Activated CD4-positive, alpha-beta T cell treated with anti-CD3 and anti-CD28 coated beads, Interleukin-2, amount 50 U/mL, for 24 hours (primary cell): Measurements from ENCODE around the gene EDN2.

ENCODE experiments used
- DNase-seq, 2 donors: peaks; one replicate each; pipeline ENCODE4 v3.0.0-alpha.2; 2020; ENCODE audit warnings: low read depth in 1 of 2, low spot score in 1 of 2

Gene EDN2

GRCh38 chr1:41518471-41518870 lies 34.0 kb upstream of the EDN2 start:
- DNase-seq = no peak

DNA sequence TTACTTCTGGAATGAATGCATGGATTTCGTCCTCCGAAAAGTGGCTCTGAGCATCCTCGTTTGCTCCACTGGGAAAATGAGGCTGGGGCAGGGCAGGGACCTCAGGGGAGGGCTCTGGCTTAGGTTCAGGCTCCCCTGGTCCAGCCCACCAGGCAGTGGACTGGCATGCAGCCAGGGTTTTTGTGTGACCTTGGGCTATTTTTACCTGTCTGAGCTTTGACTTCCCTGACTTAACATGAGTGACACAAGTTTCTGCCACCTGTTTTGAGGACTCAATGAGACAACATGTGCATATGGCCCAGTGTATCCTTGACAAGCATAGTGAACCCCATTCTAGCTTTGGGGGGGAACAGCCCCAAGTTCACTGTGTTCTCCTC lies 32.6 kb upstream of the EDN2 start:
- no peak for DNase-seq

DNA sequence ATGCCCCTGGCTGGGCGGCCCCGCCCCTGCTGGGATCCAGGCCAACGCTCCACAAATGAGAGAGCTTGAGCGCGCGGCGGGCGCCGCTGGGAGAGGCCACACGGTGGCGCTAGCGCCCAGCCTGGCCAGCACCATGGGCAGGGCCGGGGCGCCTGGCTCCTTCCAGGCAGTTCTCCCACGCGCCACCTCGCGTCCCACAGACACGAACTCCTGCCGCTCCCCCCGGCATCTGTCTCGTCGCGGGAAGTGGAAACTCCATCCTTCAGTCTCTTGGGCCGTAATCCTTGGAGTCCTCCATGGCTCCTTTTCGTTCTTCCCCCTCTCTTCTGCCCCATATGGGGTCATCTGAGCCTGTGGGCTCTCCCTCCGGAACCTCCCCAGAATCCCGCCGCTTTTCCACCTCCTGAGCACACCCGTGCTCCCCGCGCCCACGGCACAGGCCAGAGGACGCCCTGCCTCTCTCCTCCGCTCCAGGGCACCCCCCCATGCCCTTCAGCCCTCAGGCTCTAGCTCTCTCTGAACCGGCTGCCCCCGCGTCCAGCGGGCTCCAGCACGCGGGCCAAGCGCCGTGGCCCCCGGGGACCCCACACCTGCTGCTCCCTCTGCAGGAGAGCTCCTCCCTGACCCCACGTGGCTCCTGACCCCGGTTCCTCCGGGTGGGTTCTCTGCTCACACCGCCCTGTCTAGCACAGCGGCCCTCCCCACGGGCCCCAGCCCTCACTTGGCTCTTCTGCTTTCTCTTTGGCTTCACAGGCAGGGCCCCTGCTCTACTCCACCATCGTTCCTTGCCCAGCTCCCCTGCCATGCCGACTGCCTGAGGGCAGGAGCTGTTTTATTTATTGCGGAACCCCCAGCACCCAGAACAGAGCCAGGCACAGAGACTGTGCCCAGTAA lies 31.9 kb upstream of the EDN2 start:
- DNase-seq = peak; percentile 31 to 34

DNA sequence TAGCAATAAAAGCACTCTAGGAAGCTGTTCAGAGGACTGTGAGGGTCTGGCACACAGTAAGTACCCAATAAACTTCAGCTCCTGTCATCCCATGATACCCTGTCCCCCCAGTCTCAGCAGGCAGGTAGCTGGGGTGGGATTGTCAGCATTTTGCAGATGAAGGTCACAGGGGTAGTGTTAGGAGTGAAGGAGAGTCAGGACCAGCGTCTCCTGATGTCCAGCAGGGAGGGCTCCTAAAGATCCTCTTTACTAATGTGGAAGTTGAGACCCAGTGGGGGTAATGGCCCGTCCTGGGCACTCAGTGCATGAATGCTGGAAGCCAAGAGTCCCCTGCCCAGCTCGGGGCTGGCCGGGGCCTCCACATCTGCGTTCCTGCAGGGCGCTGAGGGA lies 31.3 kb upstream of the EDN2 start:
- no peak for DNase-seq

GRCh38 chr1:41515131-41515678 lies 30.7 kb upstream of the EDN2 start:
- no peak for DNase-seq

- no peak for DNase-seq
Observed at GRCh38 chr1:41514381-41514780, 29.9 kb upstream of the EDN2 start.

GRCh38 chr1:41513383-41513735 lies 28.9 kb upstream of the EDN2 start:
- no peak for DNase-seq

DNA sequence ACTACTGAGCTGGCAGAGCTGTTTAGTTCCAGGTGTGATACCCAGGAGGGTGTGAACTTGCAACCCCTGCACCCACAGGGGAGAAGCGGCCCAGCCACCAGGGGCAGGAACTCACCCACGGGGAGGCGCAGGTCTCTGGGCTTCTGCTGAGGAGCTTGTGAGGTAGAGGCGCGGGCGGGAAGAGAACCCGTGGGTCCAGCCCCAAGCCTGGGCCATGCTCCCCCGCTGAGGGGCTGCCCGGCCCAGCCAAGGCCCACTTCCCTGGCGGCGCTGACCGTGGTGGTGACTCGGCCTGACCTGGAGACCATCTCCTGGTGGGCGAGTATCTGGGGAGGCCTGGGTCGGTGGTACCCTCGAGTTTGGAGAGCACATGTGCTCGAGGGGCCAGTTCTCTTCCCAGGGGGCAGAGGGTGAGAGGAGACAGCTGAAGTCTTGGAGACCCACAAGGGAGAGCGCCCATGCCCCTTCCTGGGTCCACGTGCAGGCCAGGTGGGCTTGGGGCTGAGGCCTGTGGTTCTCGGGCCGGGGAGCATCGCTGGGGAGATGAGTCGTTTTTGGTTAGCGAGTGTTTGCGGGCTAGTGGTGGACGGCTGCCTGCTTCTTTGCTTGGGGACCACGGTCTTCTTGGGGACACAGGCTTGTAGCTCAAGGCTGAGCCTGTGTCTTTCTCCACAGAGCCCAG lies 28.4 kb upstream of the EDN2 start:
- DNase-seq = no peak

DNA sequence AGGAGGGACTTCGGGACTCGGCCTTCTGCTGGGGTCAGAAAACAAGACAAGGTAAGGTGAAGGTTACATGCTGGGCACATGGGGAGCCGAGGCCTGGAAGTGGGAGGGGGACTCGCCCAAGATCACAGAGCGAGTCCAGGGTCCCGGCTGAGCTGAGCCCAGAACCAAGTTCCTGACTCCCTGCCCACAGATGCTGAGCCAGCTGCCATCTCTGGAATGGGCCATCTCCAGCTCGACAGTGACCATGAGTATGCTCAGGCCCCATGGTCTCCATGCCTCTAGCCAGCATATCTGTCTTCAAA lies 26.7 kb upstream of the EDN2 start:
- no peak for DNase-seq

DNA sequence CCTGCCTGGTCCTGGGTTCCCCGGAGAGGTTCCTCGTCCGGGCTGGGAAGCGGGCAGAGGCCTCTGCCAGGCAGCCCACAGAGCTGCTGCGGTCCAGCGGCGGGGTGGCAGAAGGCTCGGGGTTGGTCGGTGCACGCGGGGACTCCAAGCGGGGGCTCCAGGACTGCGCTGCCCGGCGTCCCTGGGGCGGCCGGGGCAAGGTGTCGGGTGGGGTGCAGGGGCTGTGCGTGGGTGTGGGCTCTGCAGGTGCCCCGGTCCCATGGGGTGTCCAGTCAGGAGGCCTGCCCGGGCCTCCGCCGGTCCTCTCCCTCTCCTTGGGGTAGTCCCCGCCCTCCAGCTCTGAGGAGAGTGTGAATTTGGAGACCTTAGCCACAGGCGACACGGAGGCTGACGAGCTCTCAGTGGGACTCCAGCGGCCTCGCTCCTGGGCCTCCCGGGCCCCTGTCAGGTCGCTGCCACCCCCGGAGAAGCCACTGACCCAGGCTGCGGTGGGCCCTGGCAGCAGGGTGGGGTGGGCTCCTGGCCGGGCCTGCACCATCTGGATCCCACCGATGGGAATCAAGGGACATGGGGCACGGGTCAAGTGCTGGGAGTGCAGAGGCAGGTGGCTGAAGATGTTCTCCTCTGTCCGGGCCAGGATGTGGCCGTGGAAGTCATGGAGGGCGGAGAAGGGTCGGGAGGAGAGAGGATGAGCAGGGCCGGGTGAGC lies 26.2 kb upstream of the EDN2 start:
- DNase-seq = no peak

DNA sequence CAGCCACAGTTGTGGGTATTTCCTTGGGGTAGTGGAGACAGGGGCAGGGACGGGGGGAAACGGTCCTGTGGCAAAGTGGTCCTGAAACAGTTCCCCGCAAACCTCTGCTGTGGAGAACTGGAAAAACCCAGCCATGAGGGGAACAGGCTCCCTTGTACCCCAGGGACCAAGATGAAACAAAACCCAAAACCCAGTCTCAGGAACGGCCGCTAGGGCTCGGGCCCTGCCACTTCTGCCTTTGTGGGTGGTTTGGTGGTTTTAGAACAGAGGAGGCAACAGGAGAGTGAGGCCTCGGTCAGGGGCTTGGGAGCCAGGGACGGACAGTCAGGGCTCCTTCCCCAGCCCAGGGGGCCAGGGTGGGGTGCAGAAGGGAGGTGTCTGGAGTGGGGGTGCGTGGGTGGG lies 24.8 kb upstream of the EDN2 start:
- no peak for DNase-seq

- DNase-seq = no peak
Observed at GRCh38 chr1:41508290-41508689, 23.8 kb upstream of the EDN2 start.

DNA sequence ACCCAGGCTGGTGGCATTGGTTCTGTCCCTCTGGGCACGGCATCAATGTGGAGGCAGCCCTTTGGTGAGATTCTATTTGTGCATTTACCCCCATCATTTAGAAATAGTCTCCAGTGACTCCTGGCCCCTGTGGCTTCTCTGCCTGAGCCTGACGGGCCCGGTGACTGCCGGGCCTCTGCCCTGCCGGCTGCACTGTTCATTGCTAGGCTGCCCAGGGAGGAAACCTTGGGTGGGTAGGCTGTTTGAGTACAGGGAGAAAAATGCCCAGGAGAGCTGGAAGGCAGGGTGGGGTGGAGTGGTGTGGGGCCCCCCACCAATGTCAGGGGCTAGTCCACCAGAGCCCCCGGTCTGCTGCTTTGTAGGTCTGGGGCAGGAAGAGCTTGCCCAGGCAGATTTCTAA lies 23.4 kb upstream of the EDN2 start:
- no peak for DNase-seq

- DNase-seq = no peak
Observed at GRCh38 chr1:41507110-41507720, 22.7 kb upstream of the EDN2 start.

GRCh38 chr1:41504114-41505035 lies 19.9 kb upstream of the EDN2 start:
- no peak for DNase-seq

- no peak for DNase-seq
Observed at GRCh38 chr1:41503538-41504113, 19.1 kb upstream of the EDN2 start.

- no peak for DNase-seq
Observed at GRCh38 chr1:41502912-41503311, 18.4 kb upstream of the EDN2 start.

- no peak for DNase-seq
Observed at GRCh38 chr1:41501581-41501980, 17.1 kb upstream of the EDN2 start.

GRCh38 chr1:41500781-41501518 lies 16.5 kb upstream of the EDN2 start:
- no peak for DNase-seq

GRCh38 chr1:41500378-41500777 lies 15.9 kb upstream of the EDN2 start:
- DNase-seq = no peak
